DND-41 (cell line): ENCODE measurements around the gene PER2.

ENCODE experiments used
- CTCF ChIP-seq: IDR thresholded peaks from 2 replicates; pipeline ENCODE4 v1.5.1; 2012; ENCODE audit warnings: borderline replicate concordance, low read length, moderate library complexity, mild to moderate bottlenecking; ENCODE audit not compliant: poor library complexity, severe bottlenecking; ENCODE audit errors: extremely low read depth
- EZH2 ChIP-seq: IDR thresholded peaks from 3 replicates; pipeline ENCODE4 v1.6.1; 2012; ENCODE audit warnings: borderline replicate concordance, low read depth, mild to moderate bottlenecking, moderate library complexity, low read length, inconsistent platforms; ENCODE audit not compliant: severe bottlenecking

GRCh38 chr2:238296638-238297457, 8.4 kb upstream of the PER2 start:
- no peak for TF ChIP-seq CTCF
- TF ChIP-seq EZH2, result no peak
